GM12891 (cell line): ENCODE results near the gene ABCA6.

Experiments used
- PAX5 ChIP-seq: IDR thresholded peaks from 2 replicates; pipeline ENCODE4 v1.6.1; 2011; ENCODE audit warnings: low read length, moderate library complexity, mild to moderate bottlenecking; ENCODE audit not compliant: insufficient read depth, severe bottlenecking
- POLR2A ChIP-seq: IDR thresholded peaks from 2 replicates; pipeline ENCODE4 v1.6.1; 2011; ENCODE audit warnings: low read depth, low read length, control low read depth
- POLR2AphosphoS5 ChIP-seq: IDR thresholded peaks from 2 replicates; pipeline ENCODE4 v1.6.1; 2011; ENCODE audit warnings: low read depth, low read length, control low read depth
- POU2F2 ChIP-seq: IDR thresholded peaks from 2 replicates; pipeline ENCODE4 v1.6.1; 2011; ENCODE audit warnings: low read depth, mild to moderate bottlenecking, control low read depth, low read length, moderate library complexity
- SPI1 ChIP-seq: IDR thresholded peaks from 2 replicates; pipeline ENCODE4 v1.6.1; 2011; ENCODE audit warnings: low read depth, low read length, control low read depth
- TAF1 ChIP-seq: IDR thresholded peaks from 2 replicates; pipeline ENCODE4 v1.6.1; 2011; ENCODE audit warnings: low read depth, low read length, control low read depth

GRCh38 chr17:69090365-69090764 is 51.3 kb downstream of the ABCA6 start:
- TF ChIP-seq POLR2AphosphoS5, result no peak
- no peak for TF ChIP-seq SPI1
- TF ChIP-seq POLR2A, result no peak
- TF ChIP-seq TAF1, result no peak
- TF ChIP-seq PAX5, result no peak
- TF ChIP-seq POU2F2, result no peak
